ENCODE measurements around the gene DCAF16. TPM values are rescaled to one million over a fixed set of nuclear protein-coding genes. Genes with fewer than 3 reads are reported as not detected.

Gene DCAF16
- polyA plus RNA-seq, 3 donors = 4.1 to 14.5 (median 4.6) TPM

DNA sequence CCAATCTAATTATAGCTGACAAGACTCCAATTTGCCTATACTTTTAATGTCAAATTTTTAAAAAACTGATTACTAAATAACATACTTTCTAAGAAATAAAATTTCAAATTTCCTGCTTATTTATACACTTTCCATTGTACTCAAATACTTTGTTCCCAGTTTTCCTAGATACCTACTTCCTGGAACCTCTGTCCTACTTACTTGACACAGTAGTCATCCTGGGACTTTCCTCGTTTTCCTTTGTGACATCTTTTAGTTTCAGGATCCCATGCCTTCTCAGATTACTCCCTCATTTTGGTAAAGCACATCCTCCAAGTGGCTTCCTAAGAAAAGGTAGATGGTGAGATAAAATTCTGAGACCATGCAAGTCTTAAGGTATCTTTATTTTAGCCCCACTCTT, 15.8 kb downstream of the DCAF16 start:
- Mint-ChIP-seq H3K27ac (no peak overlapping the region), H3K4me3 (no peak overlapping the region), H3K9me3 (peaks cover 0 to 6% (median 0%) of the 10 kb centered on the region in 7 donors), H3K27me3 (ENCODE audit: low read depth in 3 of 3) (peaks cover 0 to 1% (median 0%) of the 10 kb centered on the region in 3 donors), H3K36me3 (peaks cover 28 to 52% of the 10 kb centered on the region in 2 donors), H3K4me1 (no peaks in the 10 kb centered on the region)
- Histone ChIP-seq H3K4me2 (replicated peaks; ENCODE audit: extremely low read depth, low read length, poor library complexity, severe bottlenecking) (no peak overlapping the region), H3K4me3 (replicated peaks in 1 of 3; ENCODE audit: low read depth in 2 of 3, low read length in 3 of 3) (no peak overlapping the region), H3K36me3 (replicated peaks in 1 of 2; ENCODE audit: control insufficient read depth in 1 of 2, insufficient read depth in 2 of 2, low read length in 2 of 2) (peaks cover 4 to 24% of the 10 kb centered on the region in 2 donors), H3K27me3 (ENCODE audit: control insufficient read depth in 2 of 2, insufficient read depth in 2 of 2, low read length in 2 of 2) (no peaks in the 10 kb centered on the region), H4K20me1 (ENCODE audit: insufficient read depth, low read length) (no peaks in the 10 kb centered on the region), H3K9me3 (replicated peaks in 1 of 2; ENCODE audit: control insufficient read depth in 1 of 2, insufficient read depth in 1 of 2, low read length in 2 of 2) (no peaks in the 10 kb centered on the region), H3K27ac (ENCODE audit: low read depth in 1 of 2, low read length in 2 of 2) (no peak overlapping the region), H3K4me1 (ENCODE audit: control insufficient read depth in 1 of 2, insufficient read depth in 2 of 2, low read length in 2 of 2) (no peaks in the 10 kb centered on the region), H2AFZ (ENCODE audit: insufficient read depth, low read depth, low read length, poor library complexity, severe bottlenecking) (no peak overlapping the region), H3K79me2 (ENCODE audit: insufficient read depth, low read length) (no peaks in the 10 kb centered on the region), H3K9ac (ENCODE audit: insufficient read depth, low read length, poor library complexity, severe bottlenecking) (no peak overlapping the region)
- intact Hi-C loops (cut with micrococcal nuclease) = no loop called here
- DNase-seq = no peak
- WGBS (ENCODE audit: insufficient coverage) = no CpG with 5 or more reads among the region's 1 CpG
- TF ChIP-seq, protein P1, sequence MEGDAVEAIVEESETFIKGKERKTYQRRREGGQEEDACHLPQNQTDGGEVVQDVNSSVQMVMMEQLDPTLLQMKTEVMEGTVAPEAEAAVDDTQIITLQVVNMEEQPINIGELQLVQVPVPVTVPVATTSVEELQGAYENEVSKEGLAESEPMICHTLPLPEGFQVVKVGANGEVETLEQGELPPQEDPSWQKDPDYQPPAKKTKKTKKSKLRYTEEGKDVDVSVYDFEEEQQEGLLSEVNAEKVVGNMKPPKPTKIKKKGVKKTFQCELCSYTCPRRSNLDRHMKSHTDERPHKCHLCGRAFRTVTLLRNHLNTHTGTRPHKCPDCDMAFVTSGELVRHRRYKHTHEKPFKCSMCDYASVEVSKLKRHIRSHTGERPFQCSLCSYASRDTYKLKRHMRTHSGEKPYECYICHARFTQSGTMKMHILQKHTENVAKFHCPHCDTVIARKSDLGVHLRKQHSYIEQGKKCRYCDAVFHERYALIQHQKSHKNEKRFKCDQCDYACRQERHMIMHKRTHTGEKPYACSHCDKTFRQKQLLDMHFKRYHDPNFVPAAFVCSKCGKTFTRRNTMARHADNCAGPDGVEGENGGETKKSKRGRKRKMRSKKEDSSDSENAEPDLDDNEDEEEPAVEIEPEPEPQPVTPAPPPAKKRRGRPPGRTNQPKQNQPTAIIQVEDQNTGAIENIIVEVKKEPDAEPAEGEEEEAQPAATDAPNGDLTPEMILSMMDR (IDR thresholded peaks at IDR 0.05) = no peak

DNA sequence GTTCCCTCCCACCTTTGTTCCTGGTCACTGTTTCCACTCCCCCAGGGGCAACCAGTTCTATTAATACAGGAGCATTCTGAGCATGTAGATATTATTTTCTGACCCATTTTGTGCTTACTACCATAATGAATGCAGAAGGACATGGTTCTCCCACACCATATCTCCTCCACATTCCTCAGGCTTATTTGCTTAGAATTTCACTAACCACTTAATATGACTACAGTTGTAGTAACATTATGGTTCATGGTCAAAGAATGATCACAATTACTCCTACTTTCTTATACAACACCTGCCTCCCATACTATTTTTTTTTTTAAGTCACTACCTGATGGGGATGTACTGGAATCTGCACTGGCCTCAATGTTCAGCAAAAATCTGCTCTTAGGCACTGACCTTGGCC, 21.6 kb downstream of the DCAF16 start:
- Mint-ChIP-seq H3K4me3 (no peak overlapping the region), H3K4me1 (no peaks in the 10 kb centered on the region), H3K27ac (no peak overlapping the region), H3K36me3 (peaks cover 19 to 27% of the 10 kb centered on the region in 2 donors), H3K27me3 (ENCODE audit: low read depth in 3 of 3) (peaks cover 0 to 5% (median 4%) of the 10 kb centered on the region in 3 donors), H3K9me3 (peaks cover 0 to 6% (median 0%) of the 10 kb centered on the region in 7 donors)
- Histone ChIP-seq H3K27ac (ENCODE audit: low read depth in 1 of 2, low read length in 2 of 2) (no peak overlapping the region), H3K4me1 (ENCODE audit: control insufficient read depth in 1 of 2, insufficient read depth in 2 of 2, low read length in 2 of 2) (no peaks in the 10 kb centered on the region), H3K9me3 (replicated peaks in 1 of 2; ENCODE audit: control insufficient read depth in 1 of 2, insufficient read depth in 1 of 2, low read length in 2 of 2) (no peaks in the 10 kb centered on the region), H4K20me1 (ENCODE audit: insufficient read depth, low read length) (no peaks in the 10 kb centered on the region), H2AFZ (ENCODE audit: insufficient read depth, low read depth, low read length, poor library complexity, severe bottlenecking) (no peak overlapping the region), H3K36me3 (replicated peaks in 1 of 2; ENCODE audit: control insufficient read depth in 1 of 2, insufficient read depth in 2 of 2, low read length in 2 of 2) (peaks cover 0 to under 1% of the 10 kb centered on the region in 2 donors), H3K27me3 (ENCODE audit: control insufficient read depth in 2 of 2, insufficient read depth in 2 of 2, low read length in 2 of 2) (peaks cover 2 to 3% of the 10 kb centered on the region in 2 donors), H3K9ac (ENCODE audit: insufficient read depth, low read length, poor library complexity, severe bottlenecking) (no peak overlapping the region), H3K4me3 (replicated peaks in 1 of 3; ENCODE audit: low read depth in 2 of 3, low read length in 3 of 3) (no peak overlapping the region), H3K4me2 (replicated peaks; ENCODE audit: extremely low read depth, low read length, poor library complexity, severe bottlenecking) (no peak overlapping the region), H3K79me2 (ENCODE audit: insufficient read depth, low read length) (no peaks in the 10 kb centered on the region)
- DNase-seq = no peak
- intact Hi-C loops (cut with micrococcal nuclease) = no loop called here
- TF ChIP-seq, protein P1 (IDR thresholded peaks at IDR 0.05) = no peak
